Ureter (tissue), 1 donor: ENCODE results near the gene MGAT1. TPM values are rescaled to one million over a fixed set of nuclear protein-coding genes. Genes with fewer than 3 reads are reported as not detected.
"Not testable (repeated sequence)": the region's sequence is repeated elsewhere in the genome, so short reads cannot be mapped to it uniquely, and the experiment has no call there.

Experiments
- DNase-seq: peaks from one replicate; pipeline ENCODE4 v3.0.0-alpha.2; 2020; ENCODE audit warnings: low spot score
- total RNA-seq: library from RNA; stranded (reverse); gene quantifications from one replicate; pipeline ENCODE4 v1.2.4, GENCODE V29; 2023
- donor health status: DM: yes; HTN: yes; CAD: no.

MGAT1 gene
- total RNA-seq, 1 donor from 2014 or later, result 151 TPM

DNA sequence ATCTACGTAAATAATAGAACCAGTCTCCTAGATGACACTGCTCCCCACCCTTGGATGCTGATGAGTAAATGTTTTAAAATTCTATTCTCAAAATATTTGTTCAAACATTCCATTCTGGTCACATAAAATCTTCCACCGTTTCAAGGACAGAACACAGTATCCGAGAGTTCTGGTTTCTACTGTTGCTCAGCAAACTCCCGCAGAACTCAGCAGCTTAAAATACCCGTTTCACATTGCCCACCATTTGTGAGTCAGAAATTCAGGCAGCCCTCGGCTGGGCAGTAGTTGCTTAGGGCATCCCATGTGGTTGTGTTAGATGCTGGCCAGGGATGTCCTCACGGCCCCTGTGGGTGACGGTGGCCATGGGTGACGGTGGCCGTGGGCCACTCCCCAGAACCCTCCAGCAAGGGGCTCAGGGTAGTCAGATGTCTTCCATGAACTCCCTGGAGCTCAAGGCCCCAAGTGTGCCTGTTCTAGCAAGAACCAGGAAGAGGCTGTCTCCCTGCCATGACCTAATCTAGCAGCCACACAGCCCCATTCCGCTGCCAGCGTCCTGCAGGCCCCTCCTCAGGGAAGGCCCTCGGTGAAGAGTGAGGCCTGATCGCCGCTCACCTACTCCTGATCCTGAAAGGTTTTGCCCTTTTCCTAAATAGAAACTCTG is 17.4 kb downstream of the MGAT1 start:
- peak; percentile 65 for DNase-seq

DNA sequence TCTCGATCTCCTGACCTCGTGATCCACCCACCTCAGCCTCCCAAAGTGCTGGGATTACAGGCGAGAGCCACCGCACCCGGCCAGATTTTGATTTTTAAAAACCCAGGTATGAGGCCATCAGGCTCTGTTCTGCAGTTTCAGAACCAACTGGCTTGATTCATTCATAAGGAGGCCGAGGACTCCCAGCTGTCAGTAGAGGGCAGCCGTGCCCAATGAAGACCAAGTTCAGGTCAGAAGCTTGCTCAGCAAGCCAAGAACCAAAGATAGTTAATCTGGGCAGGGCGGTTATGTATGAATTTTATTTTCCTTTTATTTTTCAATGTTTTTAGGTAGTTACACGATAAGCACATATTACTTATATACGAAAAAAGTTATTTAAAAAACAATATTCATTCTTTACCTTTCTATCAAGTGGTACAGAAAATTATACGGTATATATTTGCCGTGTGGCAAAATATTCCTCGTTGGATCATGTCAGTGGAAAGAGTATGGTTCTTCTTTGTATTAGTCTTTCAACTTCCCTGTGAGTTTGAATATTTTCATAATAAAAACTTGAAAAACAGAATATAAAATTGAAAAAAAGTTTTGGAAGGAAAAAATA is 18.0 kb downstream of the MGAT1 start:
- DNase-seq, result peak; percentile 85

DNA sequence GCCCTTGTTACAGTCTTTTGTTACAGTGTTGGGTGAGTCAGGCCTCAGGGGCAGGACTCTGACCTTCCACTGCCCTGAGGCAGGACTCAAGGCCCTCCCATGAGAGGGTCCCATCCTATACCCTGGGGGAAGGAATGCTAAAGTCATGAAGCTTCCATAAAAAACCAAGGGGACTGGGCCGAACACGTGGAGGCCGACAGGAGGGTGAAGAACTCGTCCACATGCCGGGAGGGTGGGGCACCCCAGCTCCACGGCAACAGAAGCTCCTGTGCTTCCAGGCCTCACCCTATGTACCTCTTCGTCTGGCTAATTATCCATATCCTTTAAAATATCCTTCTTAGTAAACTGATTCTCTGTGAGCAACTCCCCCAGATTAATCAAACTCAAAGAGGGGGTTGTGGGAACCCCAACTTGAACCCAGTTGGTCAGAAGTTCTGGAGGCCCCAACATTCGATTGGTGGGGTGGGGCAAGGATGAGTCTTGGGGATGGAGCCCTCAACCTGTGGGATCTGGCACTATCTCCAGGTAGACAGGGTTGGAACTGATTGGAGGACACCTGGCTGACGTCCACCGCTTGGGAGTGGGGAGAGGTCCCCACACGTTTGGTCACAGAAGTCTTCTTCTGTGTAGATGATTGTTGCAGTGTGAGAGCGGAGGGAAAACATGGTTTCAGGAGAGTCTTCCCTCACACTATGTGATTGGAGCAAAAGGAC is 19.1 kb downstream of the MGAT1 start:
- DNase-seq, result no peak

DNA sequence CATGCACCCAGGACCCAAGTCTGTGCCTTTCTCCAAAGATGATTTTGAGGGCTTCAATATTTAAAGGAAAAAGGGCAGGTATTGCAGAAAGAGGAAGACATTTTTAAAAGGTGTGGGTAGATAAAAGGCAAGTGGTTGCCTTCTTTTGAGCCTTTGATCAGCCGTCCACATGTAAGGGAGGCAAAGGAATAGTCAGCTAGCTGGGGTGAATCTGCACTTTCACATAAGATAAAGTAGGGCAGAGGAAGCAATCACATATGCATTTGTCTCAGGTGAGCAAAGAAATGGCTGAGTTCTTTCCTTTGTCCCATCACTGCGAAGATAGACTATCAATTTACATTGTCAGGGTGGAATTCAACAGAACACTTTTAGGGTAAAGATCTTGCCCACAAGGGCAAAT is 19.9 kb downstream of the MGAT1 start:
- no peak for DNase-seq

DNA sequence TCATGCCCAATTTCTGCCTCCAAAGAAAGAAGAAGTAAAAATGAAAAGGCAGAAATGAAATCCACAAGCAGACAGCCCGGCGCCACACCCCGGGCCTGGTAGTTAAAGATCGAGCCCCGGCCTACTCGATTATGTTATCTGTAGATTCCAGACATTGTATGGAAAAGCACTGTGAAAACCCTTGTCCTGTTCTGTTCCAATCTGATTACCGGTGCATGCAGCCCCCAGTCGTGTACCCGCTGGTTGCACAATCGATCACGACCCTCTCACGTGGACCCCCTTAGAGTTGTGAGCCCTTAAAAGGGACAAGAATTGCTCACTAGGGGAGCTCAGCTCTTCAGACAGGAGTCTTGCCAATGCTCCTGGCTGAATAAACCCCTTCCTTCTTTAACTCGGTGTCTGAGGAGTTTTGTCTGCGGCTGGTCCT is 20.7 kb downstream of the MGAT1 start:
- DNase-seq, result not testable (repeated sequence)

- no peak for DNase-seq
Observed at GRCh38 chr5:180779985-180780610, 22.5 kb downstream of the MGAT1 start.

GRCh38 chr5:180777475-180777874 is 25.1 kb downstream of the MGAT1 start:
- no peak for DNase-seq

DNA sequence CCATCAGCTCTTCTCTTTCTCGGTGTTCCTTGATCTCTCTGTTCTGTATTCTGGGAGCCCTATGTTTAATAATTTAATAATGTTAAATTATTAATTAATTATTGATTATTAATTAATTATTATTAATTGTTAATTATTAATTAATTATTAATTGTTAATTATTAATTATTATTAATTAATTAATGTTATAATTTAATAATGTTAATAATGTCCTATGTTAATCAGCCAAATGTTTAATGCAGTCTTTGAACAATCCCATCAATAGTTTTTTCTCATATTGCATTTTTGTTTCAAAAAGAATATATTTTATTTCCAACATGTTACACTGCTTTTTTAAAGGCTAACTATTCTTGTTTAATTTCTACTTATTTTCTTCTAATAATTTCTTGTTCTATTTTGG is 26.2 kb downstream of the MGAT1 start:
- DNase-seq, result no peak

DNA sequence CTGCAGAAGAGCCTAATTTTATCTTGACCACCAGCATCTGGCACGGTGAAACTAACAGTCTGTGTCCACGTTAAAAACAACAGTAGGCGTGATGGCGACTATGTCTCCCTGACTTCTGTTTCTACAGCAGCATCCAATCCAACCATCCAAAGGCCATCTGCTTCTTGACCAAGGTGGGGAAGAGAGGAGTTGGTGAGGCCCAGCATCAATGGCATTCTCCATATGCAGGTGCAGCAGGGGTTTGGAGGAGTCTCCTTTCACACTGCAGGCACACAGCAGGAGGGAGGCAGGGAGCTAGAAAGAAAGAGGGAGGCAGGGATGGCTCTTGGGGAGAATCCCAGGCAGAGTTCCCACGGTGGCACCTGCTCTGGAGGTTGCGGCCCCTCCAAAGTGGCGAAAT is 27.0 kb downstream of the MGAT1 start:
- DNase-seq, result no peak

- DNase-seq, result no peak
Observed at GRCh38 chr5:180771839-180772238, 30.8 kb downstream of the MGAT1 start.

GRCh38 chr5:180769821-180770220 is 32.8 kb downstream of the MGAT1 start:
- DNase-seq, result no peak

DNA sequence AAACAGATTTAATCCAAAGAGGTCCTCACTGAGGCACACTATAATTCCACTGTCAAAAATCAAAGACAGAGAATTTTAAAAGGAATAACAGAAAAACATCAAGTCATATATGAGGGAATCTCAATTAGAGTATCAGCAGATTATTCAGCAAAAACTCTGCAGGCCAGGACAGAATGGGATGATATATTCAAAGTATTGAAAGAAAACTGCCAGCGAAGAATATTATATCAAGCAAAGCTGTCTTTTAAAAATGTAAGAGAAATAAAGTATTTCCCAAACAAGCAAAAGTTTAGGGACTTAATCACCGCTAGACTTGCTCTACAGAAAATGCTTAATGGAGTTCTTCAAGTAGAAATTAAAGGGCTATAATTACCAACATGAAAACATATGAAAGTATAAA is 47.0 kb downstream of the MGAT1 start:
- no peak for DNase-seq

DNA sequence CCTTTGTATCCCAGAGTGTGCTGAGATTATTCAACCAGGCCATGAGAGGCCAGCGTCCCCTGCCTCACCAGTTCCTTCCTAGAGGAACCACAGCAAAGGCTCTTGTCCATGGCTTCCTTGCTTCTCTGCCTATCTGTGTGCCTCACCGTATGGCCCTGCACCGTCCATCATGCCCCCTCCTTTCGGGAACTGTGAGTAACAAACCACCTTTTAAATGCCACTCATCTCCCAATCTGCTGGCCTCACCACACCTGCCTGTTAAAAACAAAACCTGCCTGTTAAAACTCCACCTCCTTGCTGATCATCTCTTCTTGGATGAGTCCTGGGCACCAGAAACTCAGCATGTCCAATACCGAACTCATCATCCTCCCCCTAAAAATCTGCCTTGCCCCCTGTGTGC is 58.4 kb downstream of the MGAT1 start:
- no peak for DNase-seq

GRCh38 chr5:180742727-180743126 is 59.9 kb downstream of the MGAT1 start:
- no peak for DNase-seq

- DNase-seq, result not testable (repeated sequence)
Observed at GRCh38 chr5:180740953-180741352, 61.7 kb downstream of the MGAT1 start.

DNA sequence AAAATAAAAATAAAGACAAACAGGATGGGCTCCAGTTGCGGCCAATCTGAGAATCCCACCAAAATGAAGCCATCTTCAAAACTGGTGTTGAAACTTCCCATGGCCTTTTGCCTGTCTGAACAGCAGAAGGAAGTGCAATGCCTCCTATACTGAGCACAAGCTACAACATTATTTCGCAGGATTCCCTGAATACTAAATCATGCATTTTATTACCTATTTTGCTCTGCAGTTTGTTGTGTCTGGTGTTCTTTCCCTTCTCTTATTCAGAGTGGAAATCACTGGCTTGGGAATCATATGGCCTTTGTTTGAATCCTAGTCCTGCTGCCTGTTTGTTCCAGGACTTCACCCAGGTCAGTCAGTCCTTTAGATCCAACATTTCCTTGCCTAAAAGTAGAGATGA is 62.6 kb downstream of the MGAT1 start, which contains the start of gene OR2Y1:
Gene OR2Y1, minus strand, starts transcription at position 101 of the 400 bp plus-strand sequence. Its CDS starts 0 bp downstream, at position 101.
- no peak for DNase-seq

DNA sequence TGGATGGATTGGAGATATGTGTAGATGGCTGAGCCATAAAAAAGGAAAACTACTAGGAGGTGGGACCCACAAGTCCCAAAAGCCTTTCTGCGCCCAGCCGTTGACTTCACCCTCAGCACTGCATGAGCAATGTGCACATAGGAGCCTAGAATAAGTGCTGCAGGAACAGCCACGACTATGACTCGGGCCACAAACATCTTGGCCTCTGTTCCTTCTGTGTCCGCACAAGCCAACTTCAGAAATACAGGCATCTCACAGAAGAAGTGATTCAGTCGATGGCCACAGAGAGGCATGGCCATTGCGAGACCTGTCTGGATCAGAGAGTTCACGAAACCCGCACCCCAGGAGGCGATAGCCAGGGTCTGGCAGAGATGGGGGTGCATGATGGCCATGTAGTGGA is 63.3 kb downstream of the MGAT1 start:
- no peak for DNase-seq

DNA sequence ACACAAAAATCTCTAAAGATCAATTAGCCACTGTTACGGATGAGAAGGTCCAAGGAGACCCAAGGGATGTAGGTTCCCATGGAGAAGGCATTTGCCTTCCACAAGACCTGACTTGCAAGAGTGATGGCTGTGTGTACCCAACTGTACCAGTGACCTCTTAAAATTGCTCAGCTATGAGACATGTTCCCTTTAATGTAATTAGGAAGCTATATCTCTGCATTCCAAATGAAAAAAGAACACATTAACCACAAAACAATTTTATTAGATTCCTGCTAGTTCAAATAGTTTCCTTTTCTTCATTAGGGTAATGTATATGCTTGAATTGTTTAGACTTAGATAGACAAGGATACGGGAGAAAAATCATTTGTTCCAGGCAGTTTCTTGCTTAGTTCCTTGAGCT is 66.1 kb downstream of the MGAT1 start:
- DNase-seq, result no peak
